HUES6 (cell line): ENCODE results near the gene ANO3.

Experiments used
- H3K27ac ChIP-seq: 2 replicates; pipeline ENCODE4 v1.7.0; 2013; ENCODE audit warnings: low read depth, mild to moderate bottlenecking, low read length, inconsistent platforms
- H3K27me3 ChIP-seq: 2 replicates; pipeline ENCODE4 v1.6.1; 2013; ENCODE audit warnings: low read length; ENCODE audit not compliant: control insufficient read depth, insufficient read depth
- H3K36me3 ChIP-seq: 2 replicates; pipeline ENCODE4 v1.6.1; 2013; ENCODE audit warnings: low read length; ENCODE audit not compliant: control insufficient read depth, insufficient read depth
- H3K4me1 ChIP-seq: 2 replicates; pipeline ENCODE4 v1.6.1; 2013; ENCODE audit warnings: low read length; ENCODE audit not compliant: control insufficient read depth, insufficient read depth
- H3K4me3 ChIP-seq: 2 replicates; pipeline ENCODE4 v1.5.1; 2013; ENCODE audit warnings: low read depth, low read length
- H3K9ac ChIP-seq: one replicate; pipeline ENCODE4 v1.6.1; 2013; ENCODE audit warnings: mild to moderate bottlenecking, low read length
- H3K9me3 ChIP-seq: 2 replicates; pipeline ENCODE4 v1.6.1; 2013; ENCODE audit warnings: low read depth, low read length; ENCODE audit not compliant: control insufficient read depth, insufficient read depth

Gene ANO3

DNA sequence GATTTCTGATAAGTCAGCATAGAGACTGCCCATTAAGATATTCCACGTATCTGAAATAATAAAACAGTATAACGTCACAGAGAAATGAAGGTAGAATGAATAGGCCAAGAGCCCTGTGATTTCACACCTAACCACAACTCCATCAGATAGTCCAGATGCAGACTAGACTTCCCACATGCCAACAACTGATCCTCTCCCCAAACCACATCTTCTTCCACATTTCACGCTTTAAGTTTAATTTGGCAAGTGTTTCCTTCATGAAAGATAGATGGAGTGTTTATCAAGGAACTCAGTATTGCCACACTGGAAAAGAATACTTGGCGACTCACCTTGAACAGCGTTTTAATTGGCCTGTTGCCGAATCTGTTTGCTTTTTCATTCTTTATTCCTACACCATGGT is 158.6 kb downstream of the ANO3 start:
- H3K9me3 ChIP-seq = peaks cover 14% of the 10 kb centered on the region; the same call in 1 of the 2 replicates
- H3K36me3 ChIP-seq = no peaks in the 10 kb centered on the region
- no peak overlapping the region for H3K9ac ChIP-seq
- H3K4me3 ChIP-seq = no peak overlapping the region
- H3K4me1 ChIP-seq = no peaks in the 10 kb centered on the region
- H3K27ac ChIP-seq = no peak overlapping the region
- no peaks in the 10 kb centered on the region for H3K27me3 ChIP-seq

DNA sequence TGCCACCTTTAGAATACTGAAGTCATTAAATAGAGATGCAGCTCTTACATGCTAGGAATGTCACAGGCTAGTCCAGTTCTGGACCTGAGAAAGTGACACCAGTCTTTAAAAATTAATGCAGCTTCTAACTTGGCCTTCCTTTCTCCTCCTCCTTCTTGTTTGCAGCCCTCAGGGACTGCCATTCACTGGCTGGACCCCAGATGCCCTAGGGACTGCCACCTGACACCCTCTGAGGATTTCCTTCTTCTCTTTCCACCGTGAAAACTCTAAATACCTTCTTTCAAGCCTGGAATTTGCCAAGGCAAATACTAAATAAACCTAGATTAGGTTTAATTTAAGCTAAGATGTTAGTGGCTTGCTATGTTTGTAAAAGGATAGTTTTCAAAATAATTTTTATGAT is 161.7 kb downstream of the ANO3 start:
- Histone ChIP-seq H3K36me3 (no peaks in the 10 kb centered on the region), H3K27me3 (no peaks in the 10 kb centered on the region), H3K4me1 (no peaks in the 10 kb centered on the region), H3K9ac (no peak overlapping the region), H3K27ac (no peak overlapping the region), H3K9me3 (peaks cover 9% of the 10 kb centered on the region; the same call in 1 of the 2 replicates), H3K4me3 (no peak overlapping the region)

DNA sequence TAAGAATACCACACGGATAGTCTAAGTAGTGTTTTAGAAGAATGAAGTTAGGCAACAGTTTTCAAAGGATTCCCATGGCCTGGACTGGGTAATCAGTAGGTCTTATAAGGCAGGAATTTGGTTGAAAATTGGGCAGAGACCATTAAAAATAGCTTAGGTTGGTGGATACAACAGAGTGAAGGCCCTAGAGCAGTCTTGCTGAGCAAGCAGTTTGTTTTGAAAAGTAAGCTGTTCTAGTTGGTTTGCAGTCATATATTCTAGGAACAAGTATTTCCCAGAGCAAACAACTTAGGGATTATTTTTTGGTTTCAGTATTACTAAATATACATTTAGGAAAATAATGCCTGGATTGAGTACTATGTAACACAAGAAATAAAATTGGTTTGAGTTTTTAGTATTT is 175.3 kb downstream of the ANO3 start:
- no peaks in the 10 kb centered on the region for H3K36me3 ChIP-seq
- no peak overlapping the region for H3K4me3 ChIP-seq
- no peak overlapping the region for H3K27ac ChIP-seq
- no peaks in the 10 kb centered on the region for H3K9me3 ChIP-seq
- no peaks in the 10 kb centered on the region for H3K27me3 ChIP-seq
- H3K9ac ChIP-seq = no peak overlapping the region
- H3K4me1 ChIP-seq = no peaks in the 10 kb centered on the region

DNA sequence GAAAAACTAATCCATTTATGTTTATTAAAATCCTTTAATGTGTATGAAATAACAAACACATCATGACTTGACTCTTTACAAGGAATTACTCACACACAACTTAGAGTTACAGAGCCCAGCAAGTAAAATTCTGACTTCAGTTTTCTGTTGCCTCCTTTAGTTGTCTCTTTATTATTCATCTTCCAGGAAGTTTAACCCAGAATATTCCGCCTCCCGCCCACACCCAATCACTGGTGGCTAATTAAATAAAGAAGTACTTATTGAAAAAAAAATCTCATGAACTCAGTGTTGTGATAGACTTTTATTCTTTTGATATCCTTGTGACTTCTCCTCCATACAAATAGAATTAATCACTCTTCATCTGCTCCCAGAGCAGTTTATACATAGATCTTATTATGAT is 178.2 kb downstream of the ANO3 start:
- Histone ChIP-seq H3K36me3 (no peaks in the 10 kb centered on the region), H3K27me3 (no peaks in the 10 kb centered on the region), H3K9ac (no peak overlapping the region), H3K4me3 (no peak overlapping the region), H3K4me1 (no peaks in the 10 kb centered on the region), H3K9me3 (no peaks in the 10 kb centered on the region), H3K27ac (no peak overlapping the region)

DNA sequence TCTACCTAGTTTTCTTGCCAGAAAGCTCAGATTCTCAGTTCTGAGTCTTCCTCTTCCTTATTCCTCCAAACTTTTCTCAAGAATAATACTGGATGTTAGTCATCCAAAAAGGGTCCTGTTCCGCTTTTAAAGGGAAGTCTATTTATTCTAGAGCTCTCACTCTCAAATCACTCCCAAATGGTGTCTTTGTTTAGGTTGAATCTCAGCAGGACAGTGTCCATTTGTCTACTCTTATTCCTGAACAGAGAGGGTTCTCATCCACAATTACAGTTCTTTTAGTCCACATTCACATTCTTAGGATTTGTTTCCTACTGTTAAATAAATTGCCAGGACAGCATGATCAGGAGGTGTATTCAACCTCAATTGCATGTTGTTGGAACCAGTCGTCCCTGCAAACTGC is 178.8 kb downstream of the ANO3 start:
- H3K27me3 ChIP-seq = no peaks in the 10 kb centered on the region
- H3K4me3 ChIP-seq = no peak overlapping the region
- H3K36me3 ChIP-seq = no peaks in the 10 kb centered on the region
- H3K27ac ChIP-seq = no peak overlapping the region
- no peaks in the 10 kb centered on the region for H3K9me3 ChIP-seq
- H3K9ac ChIP-seq = no peak overlapping the region
- H3K4me1 ChIP-seq = no peaks in the 10 kb centered on the region

DNA sequence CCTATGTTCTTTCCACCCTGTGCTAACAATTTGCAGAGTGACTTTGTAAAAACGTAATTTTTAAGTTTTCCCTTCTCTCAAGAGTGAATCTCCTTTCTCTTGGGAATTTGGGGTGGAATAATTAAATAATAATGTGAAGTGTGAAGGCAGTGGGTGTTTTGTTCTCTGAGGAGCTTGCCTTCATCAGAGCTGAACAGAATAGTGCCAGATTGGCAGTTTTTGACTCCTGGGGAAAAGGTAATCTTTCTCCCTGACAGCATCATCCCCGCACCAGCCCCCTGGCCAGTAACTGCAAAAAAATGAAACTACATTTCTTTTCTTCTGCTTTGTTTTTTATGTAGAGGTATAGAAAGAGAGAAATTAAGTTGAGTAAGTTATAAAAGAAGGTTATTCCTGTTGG is 180.3 kb downstream of the ANO3 start:
- Histone ChIP-seq H3K27ac (no peak overlapping the region), H3K4me1 (no peaks in the 10 kb centered on the region), H3K9me3 (no peaks in the 10 kb centered on the region), H3K27me3 (no peaks in the 10 kb centered on the region), H3K9ac (no peak overlapping the region), H3K36me3 (no peaks in the 10 kb centered on the region), H3K4me3 (no peak overlapping the region)

DNA sequence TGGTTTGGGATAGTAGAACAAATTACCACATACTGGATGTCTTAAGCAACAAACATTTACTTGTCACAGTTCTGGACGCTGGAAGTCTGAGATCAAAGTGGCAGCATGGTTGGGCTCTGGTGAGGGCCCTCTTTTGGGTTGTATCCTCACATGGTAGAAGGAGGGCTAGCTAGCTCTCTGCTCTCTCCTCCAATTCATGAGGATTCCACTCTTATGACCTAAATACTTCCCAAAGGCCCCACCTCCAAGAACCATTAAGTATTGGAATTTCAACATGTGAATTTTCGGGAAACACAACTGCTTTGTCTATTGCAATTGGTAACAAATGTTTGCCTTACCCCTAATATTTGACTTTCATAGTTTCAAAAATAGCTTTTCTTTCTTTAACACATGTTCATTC is 187.5 kb downstream of the ANO3 start:
- H3K9me3 ChIP-seq = no peaks in the 10 kb centered on the region
- H3K36me3 ChIP-seq = no peaks in the 10 kb centered on the region
- no peak overlapping the region for H3K9ac ChIP-seq
- H3K4me1 ChIP-seq = peaks cover 5% of the 10 kb centered on the region
- no peak overlapping the region for H3K4me3 ChIP-seq
- H3K27me3 ChIP-seq = peaks cover 9% of the 10 kb centered on the region
- no peak overlapping the region for H3K27ac ChIP-seq

DNA sequence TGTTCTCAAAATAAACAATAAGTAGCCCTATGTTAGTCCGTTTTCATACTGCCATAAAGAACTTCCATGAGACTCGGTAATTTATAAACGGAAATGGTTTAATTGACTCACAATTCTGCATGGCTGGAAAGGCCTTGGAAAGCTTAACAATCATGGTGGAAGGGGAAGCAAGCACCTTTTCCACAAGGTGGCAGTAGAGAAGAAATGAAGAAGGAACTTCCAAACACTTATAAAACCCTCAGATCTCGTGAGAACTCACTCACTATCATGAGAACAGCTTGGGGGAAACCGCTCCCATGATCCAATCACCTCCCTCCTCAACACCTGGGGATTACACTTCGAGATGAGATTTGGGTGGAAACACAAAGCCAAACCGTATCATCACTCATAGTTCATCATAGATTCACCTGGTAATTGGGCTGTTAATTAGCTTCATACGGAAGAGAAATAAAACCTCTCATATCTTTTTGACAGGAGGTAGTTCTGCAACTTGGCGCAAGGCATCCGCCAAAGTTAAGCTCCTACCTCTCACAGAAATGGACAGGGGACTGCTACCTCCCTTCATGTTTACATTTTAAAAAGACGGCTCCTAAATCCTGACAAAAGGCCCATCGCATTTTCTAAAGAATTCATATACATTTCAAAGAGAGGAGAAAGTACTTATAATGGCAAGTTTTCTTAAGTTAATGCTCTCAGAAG is 191.1 kb downstream of the ANO3 start:
- Histone ChIP-seq H3K9me3 (no peaks in the 10 kb centered on the region), H3K27me3 (peaks cover 22% of the 10 kb centered on the region), H3K4me3 (peak overlapping the region; percentile 62), H3K9ac (peak overlapping the region; percentile 43), H3K4me1 (peaks cover 5% of the 10 kb centered on the region), H3K36me3 (no peaks in the 10 kb centered on the region), H3K27ac (peak overlapping the region; percentile 57; the same call in 1 of the 2 replicates)

DNA sequence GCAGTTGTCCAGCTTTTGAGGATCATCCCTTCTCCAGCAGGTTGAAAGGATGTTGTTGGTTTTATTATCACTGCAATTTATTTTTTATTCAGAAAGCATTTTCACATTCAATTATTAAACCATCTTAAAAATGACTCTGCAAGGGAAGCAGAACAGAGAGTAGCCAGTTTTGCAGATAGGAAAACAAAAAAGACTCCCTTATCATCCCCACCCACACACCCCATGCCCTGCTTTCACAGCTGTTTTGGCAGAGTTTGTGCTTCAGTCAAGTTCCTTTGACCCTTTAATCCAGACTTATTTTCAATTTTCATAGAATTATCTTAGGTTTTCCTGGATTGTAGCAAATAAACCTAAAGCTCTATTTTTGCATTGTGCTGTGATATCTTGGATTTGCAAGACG is 195.8 kb downstream of the ANO3 start:
- no peaks in the 10 kb centered on the region for H3K36me3 ChIP-seq
- no peak overlapping the region for H3K27ac ChIP-seq
- H3K4me1 ChIP-seq = peaks cover 5% of the 10 kb centered on the region
- H3K9me3 ChIP-seq = no peaks in the 10 kb centered on the region
- no peak overlapping the region for H3K9ac ChIP-seq
- no peak overlapping the region for H3K4me3 ChIP-seq
- peaks cover 22% of the 10 kb centered on the region for H3K27me3 ChIP-seq

DNA sequence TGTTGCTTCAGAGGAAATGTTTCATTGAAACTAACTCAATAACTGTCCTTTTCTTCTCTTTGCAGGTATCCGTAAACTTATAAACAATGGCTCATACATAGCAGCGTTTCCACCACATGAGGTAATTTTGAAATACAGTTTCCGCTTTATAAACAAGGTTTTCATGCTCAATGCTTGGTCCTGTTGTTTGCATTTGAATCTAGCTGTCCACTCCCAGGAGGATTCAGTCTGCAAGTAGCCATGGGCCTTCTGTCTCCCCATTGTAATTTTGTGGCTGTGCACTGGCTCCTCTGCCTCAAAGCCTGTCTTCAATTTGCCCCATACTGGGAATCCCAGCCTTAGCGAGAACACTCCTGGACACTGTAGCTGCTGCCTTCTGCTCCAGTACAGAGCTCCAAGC is 205.4 kb downstream of the ANO3 start:
- H3K27me3 ChIP-seq = no peaks in the 10 kb centered on the region
- no peaks in the 10 kb centered on the region for H3K4me1 ChIP-seq
- H3K27ac ChIP-seq = no peak overlapping the region
- no peak overlapping the region for H3K4me3 ChIP-seq
- no peak overlapping the region for H3K9ac ChIP-seq
- no peaks in the 10 kb centered on the region for H3K9me3 ChIP-seq
- no peaks in the 10 kb centered on the region for H3K36me3 ChIP-seq

DNA sequence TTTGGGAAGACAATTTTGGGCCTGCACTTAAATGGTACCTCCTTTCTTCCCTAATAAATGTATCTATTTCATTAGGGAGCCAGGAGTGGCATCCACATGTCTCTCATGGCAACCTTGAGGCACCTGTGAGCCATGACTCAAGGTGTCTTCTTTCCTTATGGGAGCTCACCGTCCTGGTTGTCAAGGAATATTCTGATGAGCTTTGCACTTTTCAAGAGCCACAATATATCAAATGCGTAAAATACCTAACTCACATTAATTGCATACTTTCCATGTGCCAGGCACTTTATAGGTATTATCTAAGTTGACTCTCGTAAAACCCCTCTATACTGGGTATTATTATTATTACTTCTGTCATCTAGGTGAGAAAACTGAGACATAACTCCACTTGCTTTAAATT is 207.6 kb downstream of the ANO3 start:
- H3K27me3 ChIP-seq = no peaks in the 10 kb centered on the region
- H3K27ac ChIP-seq = no peak overlapping the region
- no peaks in the 10 kb centered on the region for H3K36me3 ChIP-seq
- H3K9me3 ChIP-seq = no peaks in the 10 kb centered on the region
- no peak overlapping the region for H3K9ac ChIP-seq
- no peak overlapping the region for H3K4me3 ChIP-seq
- no peaks in the 10 kb centered on the region for H3K4me1 ChIP-seq

DNA sequence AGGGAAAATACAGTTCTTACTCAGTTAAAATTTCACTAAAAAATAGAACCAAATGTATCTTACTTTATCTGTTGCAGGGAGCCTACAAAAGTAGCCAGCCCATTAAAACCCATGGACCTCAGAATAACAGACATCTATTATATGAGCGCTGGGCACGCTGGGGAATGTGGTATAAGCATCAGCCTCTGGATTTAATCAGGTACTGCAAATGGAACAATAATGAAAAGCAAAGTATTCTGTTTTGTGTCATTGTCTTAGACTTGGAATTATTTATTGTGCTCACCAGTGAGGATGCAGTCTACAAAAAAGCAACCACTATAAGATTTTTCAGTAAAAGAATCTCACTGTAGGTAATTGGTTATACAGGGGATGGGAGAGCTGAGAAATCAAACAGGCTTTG is 209.9 kb downstream of the ANO3 start:
- no peak overlapping the region for H3K4me3 ChIP-seq

More for the DNA sequence above, 209.9 kb downstream of the ANO3 start:
- Histone ChIP-seq H3K9ac (no peak overlapping the region), H3K4me1 (no peaks in the 10 kb centered on the region), H3K27ac (no peak overlapping the region), H3K36me3 (no peaks in the 10 kb centered on the region), H3K27me3 (no peaks in the 10 kb centered on the region), H3K9me3 (no peaks in the 10 kb centered on the region)
